Neutrophil (primary cell): ENCODE data around the gene RBFOX2.
"Not testable (repeated sequence)": the region's sequence is repeated elsewhere in the genome, so short reads cannot be mapped to it uniquely, and the experiment has no call there.

Experiments
- H3K27ac ChIP-seq: fragments of 200-600 bp; sonication (generic); 2 replicates; pipeline ENCODE4 v1.5.1; 2016; ENCODE audit warnings: mild to moderate bottlenecking, moderate library complexity
- H3K27me3 ChIP-seq: fragments of 200-600 bp; sonication (generic); 2 replicates; pipeline ENCODE4 v1.6.0; 2016; ENCODE audit warnings: mild to moderate bottlenecking
- H3K36me3 ChIP-seq: fragments of 200-600 bp; sonication (generic); 2 replicates; pipeline ENCODE4 v1.5.1; 2017
- H3K4me1 ChIP-seq, 2 experiments: fragments of 200-600 bp in 1 of 2; sonication (generic) in 1 of 2; 1 replicate in 1 of 2; 2 replicates in 1 of 2; pipeline versions ENCODE4 v1.5.1 to v1.6.1; 2013 to 2016; ENCODE audit warnings: low read depth in 1 of 2, low read length in 1 of 2, mild to moderate bottlenecking in 1 of 2, moderate library complexity in 1 of 2; ENCODE audit not compliant: control insufficient read depth in 1 of 2, insufficient read depth in 1 of 2
- H3K4me3 ChIP-seq, 2 experiments: fragments of 200-600 bp in 1 of 2; sonication (generic) in 1 of 2; 1 replicate in 1 of 2; 2 replicates in 1 of 2; pipeline ENCODE4 v1.5.1; 2013 to 2016; ENCODE audit warnings: low read depth in 1 of 2, low read length in 1 of 2, mild to moderate bottlenecking in 1 of 2, moderate library complexity in 1 of 2
- H3K9me3 ChIP-seq: fragments of 200-600 bp; sonication (generic); 2 replicates; pipeline ENCODE4 v1.5.1; 2016
- CTCF ChIP-seq: fragments of 200-600 bp; sonication (generic); IDR thresholded peaks from 2 replicates; pipeline ENCODE4 v1.5.1; 2016; ENCODE audit warnings: antibody characterized with exemption

The RBFOX2 gene

DNA sequence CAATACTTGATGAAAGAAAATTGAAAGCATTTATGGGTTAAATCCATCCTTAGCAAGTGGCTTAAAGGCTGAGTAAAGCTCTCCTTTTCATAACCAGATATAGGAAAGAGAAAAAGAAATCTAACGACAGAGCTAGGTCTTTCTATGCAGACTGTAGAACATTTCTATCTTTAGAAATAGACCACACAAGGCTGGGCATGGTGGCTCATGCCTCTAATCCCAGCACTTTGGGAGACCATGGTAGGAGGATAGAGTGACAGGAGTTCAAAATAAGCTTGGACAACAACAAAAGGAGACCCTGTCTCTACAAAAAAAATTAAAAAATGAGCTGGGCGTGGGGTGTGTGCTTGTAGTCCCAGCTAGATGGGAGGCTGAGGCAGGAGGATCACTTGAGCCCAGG, 220.2 kb downstream of the RBFOX2 start:
- H3K27ac ChIP-seq = no peak overlapping the region
- no peak for TF ChIP-seq CTCF
- H3K27me3 ChIP-seq = no peaks in the 10 kb centered on the region
- no peaks in the 10 kb centered on the region for H3K36me3 ChIP-seq
- no peaks in the 10 kb centered on the region for H3K9me3 ChIP-seq
- H3K4me3 ChIP-seq = no peak overlapping the region
- H3K4me1 ChIP-seq = no peaks in the 10 kb centered on the region

DNA sequence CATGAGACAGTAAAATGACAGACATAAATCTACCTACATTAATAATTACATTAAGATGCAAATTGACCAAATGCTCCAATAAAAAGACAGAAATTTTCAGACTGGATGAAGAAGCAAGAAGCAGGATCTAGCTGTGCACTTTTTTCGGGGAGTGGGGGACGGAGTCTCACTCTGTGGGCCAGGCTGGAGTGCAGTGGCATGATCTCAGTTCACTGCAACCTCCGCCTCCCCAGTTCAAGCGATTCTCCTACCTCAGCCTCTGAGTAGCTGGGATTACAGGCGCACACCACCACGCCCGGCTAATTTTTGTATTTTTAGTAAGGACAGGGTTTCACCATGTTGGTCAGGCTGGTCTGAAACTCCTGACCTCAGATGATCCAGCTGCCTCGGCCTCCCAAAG, 222.0 kb downstream of the RBFOX2 start:
- not testable (repeated sequence) for H3K27me3 ChIP-seq, H3K27ac ChIP-seq, H3K36me3 ChIP-seq, H3K9me3 ChIP-seq, H3K4me3 ChIP-seq, H3K4me1 ChIP-seq

DNA sequence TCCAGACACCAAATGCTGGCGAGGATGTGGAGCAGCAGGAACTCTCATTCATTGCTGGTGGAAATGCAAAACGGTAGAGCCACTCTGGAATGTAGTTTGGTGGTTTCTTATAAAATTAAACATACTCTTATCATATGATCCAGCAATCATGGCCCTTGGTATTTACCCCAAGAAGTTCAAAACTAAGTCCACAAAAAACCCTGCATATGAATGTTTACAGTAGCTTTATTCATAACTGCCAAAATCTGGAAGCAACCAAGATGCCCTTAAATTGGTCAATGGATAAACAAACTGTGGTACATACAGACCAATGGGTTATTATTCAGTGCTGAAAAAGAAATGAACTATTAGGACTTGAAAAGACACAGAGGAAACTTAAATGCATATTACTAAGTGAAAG, 223.2 kb downstream of the RBFOX2 start:
- Histone ChIP-seq H3K4me3 (no peak overlapping the region), H3K27me3 (no peaks in the 10 kb centered on the region), H3K4me1 (no peaks in the 10 kb centered on the region), H3K36me3 (no peaks in the 10 kb centered on the region), H3K9me3 (no peaks in the 10 kb centered on the region), H3K27ac (no peak overlapping the region)
- no peak for TF ChIP-seq CTCF

DNA sequence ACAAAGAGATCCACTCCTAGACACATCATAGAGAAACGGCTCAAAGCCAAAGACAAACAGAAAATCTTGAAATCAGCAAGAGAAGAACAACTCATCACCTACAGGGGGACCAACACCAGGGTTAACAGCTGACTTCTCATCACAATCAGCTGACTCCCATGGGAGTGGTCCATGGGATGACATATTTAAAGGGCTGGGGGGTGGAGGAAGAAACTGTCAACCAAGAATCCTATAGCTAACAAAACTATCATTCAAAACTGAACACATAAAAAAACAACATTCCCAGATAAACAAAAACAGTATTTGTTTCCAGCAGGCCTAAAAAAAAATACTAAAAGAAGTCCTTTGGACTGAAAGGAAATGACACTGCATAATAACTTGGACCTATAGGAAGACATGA, 224.2 kb downstream of the RBFOX2 start:
- H3K36me3 ChIP-seq = no peaks in the 10 kb centered on the region
- no peaks in the 10 kb centered on the region for H3K27me3 ChIP-seq
- H3K9me3 ChIP-seq = no peaks in the 10 kb centered on the region
- H3K4me1 ChIP-seq = no peaks in the 10 kb centered on the region
- no peak overlapping the region for H3K4me3 ChIP-seq
- no peak for TF ChIP-seq CTCF
- no peak overlapping the region for H3K27ac ChIP-seq

GRCh38 chr22:35802885-35803284, 225.7 kb downstream of the RBFOX2 start:
- Histone ChIP-seq H3K27me3 (no peaks in the 10 kb centered on the region), H3K36me3 (no peaks in the 10 kb centered on the region), H3K4me3 (no peak overlapping the region), H3K4me1 (no peaks in the 10 kb centered on the region), H3K9me3 (no peaks in the 10 kb centered on the region), H3K27ac (no peak overlapping the region)
- TF ChIP-seq CTCF = no peak

DNA sequence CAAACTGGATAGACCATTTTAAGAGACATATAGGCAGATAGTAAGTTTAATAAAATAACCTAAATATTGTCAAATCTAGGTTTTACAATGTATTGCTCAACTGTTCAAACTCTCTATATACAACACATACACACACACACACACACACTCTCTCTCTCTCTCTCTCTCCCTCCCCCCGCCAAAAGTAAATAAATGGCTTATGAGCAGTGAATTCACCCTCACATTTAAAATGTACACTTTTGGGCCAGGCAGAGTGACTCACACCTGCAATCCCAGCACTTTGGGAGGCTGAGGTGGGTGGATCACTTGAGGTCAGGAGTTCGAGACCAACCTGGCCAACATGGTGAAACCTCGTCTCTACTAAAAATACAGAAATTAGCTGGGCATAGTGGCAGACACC, 227.3 kb downstream of the RBFOX2 start:
- H3K27me3 ChIP-seq, H3K27ac ChIP-seq, H3K4me1 ChIP-seq, H3K4me3 ChIP-seq, H3K9me3 ChIP-seq, H3K36me3 ChIP-seq: not testable (repeated sequence)

DNA sequence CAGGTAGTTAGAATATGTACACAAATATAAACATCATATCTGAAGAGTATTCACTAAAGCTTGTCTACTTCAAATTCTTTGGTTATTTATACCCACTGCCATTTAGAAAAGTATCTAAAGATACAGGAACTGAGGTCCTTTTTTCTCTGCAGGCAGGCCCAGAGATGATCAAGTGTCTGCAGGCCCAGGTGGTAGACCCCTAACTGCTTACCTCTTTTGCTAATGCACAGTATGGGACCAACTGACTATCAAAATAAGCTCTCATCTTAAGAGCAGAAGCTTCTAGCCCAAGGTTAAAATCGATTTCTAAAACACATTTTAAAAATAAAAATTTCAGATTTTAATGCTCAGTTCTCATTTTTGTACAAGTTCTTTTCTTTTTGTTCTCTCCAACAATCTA, 229.5 kb downstream of the RBFOX2 start:
- Histone ChIP-seq H3K36me3 (no peaks in the 10 kb centered on the region), H3K9me3 (no peaks in the 10 kb centered on the region), H3K27me3 (no peaks in the 10 kb centered on the region), H3K4me3 (no peak overlapping the region), H3K27ac (no peak overlapping the region), H3K4me1 (no peaks in the 10 kb centered on the region)
- no peak for TF ChIP-seq CTCF
